Neuron (in vitro differentiated cells): ENCODE results near the gene C5orf47.

Source experiments
- H2AFZ ChIP-seq: one replicate; pipeline ENCODE4 v1.6.1; 2013; ENCODE audit warnings: low read depth, mild to moderate bottlenecking, inconsistent platforms, low read length, moderate library complexity
- H3K27me3 ChIP-seq: one replicate; pipeline ENCODE4 v1.6.1; 2013; ENCODE audit warnings: low read length; ENCODE audit not compliant: insufficient read depth
- H3K36me3 ChIP-seq: one replicate; pipeline ENCODE4 v1.6.1; 2013; ENCODE audit warnings: low read length; ENCODE audit not compliant: insufficient read depth
- H3K4me1 ChIP-seq: one replicate; pipeline ENCODE4 v1.6.1; 2013; ENCODE audit warnings: low read length; ENCODE audit not compliant: insufficient read depth
- H3K4me3 ChIP-seq: 2 replicates; pipeline ENCODE4 v1.5.1; 2013; ENCODE audit warnings: mild to moderate bottlenecking, low read length, moderate library complexity
- H3K9me3 ChIP-seq: one replicate; pipeline ENCODE4 v1.6.1; 2013; ENCODE audit warnings: low read length

Gene C5orf47

DNA sequence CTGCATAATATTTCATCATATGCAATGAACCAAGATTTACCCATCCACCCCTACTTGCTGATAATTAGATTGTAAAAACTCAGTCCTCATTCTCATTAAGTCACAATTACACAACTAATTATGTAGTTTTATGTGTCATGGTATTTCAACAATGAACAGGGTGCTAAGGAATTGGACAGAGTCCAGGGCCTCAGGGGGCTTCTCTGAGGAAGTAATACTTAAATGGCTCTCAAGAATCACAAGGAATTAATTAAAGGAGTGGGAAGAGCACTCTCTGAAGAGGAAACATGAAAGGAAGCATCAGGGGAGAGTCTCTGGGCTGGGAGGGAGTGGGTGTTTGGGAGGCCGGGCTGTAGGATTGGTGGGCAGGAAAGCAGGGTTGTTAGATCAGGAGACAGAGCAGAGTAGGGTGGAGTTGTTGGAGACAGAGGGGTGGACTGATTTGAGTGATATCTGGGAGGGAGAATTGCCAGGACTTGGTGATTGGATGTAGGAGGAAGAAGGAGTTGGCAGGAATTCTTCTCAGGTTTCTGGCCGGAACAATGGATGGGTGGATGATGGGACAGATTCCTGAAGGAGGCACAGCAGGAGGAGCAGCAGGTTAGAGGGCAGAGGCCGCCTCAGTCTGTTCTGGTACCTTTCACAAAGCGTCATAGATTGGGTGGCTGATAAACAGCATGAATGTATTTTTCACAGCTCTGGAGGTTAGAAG lies 33.6 kb downstream of the C5orf47 start:
- Histone ChIP-seq H3K4me1 (peaks cover 8% of the 10 kb centered on the region), H3K4me3 (no peak overlapping the region), H2AFZ (no peak overlapping the region), H3K36me3 (no peaks in the 10 kb centered on the region), H3K27me3 (peaks cover 2% of the 10 kb centered on the region), H3K9me3 (peaks cover 2% of the 10 kb centered on the region)

DNA sequence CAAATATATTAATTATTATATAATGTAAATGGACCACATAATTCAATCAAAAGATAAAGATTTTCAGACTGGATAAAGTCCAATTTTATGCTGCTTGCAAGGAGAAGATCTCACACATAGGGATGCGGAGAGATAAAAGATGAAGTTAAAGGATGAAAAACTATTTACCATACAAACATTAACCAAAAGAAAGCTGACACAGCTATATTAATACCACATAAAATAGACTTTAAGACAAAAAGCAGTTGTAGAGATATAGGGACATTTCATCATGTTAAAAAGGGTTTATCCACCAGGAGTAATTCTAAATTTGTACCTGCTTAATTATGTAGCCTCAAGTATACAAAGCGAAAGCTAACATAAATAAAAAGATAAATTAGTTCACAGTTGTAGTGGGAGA lies 41.3 kb downstream of the C5orf47 start:
- H3K4me1 ChIP-seq = no peaks in the 10 kb centered on the region
- no peak overlapping the region for H2AFZ ChIP-seq
- no peaks in the 10 kb centered on the region for H3K9me3 ChIP-seq
- no peaks in the 10 kb centered on the region for H3K27me3 ChIP-seq
- no peak overlapping the region for H3K4me3 ChIP-seq
- no peaks in the 10 kb centered on the region for H3K36me3 ChIP-seq

DNA sequence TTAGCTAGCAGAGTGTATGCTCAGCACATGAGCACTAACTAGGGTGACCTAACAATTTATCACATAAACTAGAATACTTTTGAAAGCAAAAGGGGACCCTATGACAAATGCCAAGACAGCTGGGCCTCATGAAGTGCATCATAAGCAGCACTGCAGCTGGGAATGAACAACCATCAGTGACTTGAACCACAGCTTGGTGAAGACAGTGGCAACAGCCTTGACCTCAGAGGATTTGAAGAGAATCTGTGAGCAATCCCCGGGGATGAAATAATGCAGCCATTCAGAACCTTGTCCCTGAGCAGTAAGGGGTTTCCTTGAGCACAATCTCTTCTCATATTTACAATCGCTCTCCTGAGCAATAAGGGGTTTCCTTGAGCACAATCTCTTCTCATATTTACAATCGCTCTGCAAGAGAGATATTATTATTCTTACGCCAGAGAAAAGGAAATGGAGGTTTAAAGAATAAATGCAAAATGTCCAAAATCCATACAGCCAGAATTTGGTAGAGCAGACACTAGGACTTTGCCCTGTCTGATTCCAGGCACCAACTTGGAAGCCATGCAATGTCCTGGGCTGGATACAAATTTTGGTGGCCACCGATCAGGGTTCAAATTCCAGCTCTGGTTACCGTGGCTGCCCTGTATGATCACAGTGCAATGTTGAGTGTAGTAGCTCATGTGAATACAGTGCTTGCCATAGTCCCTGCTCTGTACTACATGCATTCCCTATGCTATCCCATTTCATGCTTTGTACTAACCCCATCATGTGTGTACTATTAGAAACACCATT lies 55.7 kb downstream of the C5orf47 start:
- H3K4me3 ChIP-seq = no peak overlapping the region
- H2AFZ ChIP-seq = no peak overlapping the region
- H3K4me1 ChIP-seq = no peaks in the 10 kb centered on the region
- no peaks in the 10 kb centered on the region for H3K36me3 ChIP-seq
- no peaks in the 10 kb centered on the region for H3K27me3 ChIP-seq
- H3K9me3 ChIP-seq = no peaks in the 10 kb centered on the region

DNA sequence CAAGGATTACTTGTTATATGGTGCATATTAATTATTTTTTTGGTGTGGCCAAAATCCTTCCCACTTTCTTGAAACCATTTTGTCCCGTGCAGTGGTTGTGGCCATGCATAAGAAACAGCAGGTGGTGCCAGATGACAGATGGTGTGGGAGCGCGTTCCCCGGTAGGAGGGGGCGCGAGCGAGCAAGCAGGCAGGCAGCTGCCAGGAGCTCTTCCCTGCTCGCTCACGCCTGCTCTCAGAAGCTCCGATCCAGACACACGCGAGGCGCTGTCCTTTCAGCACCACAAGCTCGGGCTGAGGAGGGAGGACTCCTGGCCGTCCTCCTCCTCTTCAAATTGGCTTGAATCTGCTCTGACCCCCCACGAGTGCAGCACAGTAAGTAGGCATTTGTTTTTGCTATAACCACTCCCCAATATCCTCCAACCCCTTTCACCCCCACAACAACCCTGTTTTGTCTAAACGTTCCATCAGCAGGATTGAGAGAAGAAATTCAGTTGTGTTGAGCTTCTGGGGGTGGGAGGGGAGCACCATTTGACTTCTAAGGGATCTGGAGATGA lies 56.6 kb downstream of the C5orf47 start, which contains the start of gene NSG2:
TSS of gene NSG2 (plus strand) at position 237 of the 556 bp plus-strand sequence. CDS start 1,050 bp downstream, outside the sequence.
- H2AFZ ChIP-seq = no peak within 1 kb of the TSS
- H3K4me3 ChIP-seq = no peak within 1 kb of the TSS
- H3K4me1 ChIP-seq = no peaks in the 10 kb centered on the region
- H3K9me3 ChIP-seq = no peaks in the 10 kb centered on the region
- H3K36me3 ChIP-seq = no peaks in the 10 kb centered on the region
- no peaks in the 10 kb centered on the region for H3K27me3 ChIP-seq

DNA sequence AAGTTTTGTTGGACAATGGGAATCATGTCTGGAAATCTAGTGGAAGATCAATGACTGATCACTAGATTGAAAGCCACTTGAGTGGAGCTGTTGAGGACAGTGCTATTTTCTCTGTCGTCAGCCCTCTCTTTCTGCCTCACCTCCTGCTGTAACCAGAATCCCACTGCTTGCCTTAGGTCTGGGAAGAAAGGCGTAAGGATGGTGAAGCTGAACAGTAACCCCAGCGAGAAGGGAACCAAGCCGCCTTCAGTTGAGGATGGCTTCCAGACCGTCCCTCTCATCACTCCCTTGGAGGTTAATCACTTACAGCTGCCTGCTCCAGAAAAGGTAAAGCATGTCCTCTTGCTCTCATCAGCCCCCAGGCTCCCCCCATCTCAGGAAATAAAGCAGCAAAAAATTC lies 57.6 kb downstream of the C5orf47 start:
- Histone ChIP-seq H3K4me3 (no peak overlapping the region), H2AFZ (no peak overlapping the region), H3K36me3 (no peaks in the 10 kb centered on the region), H3K27me3 (no peaks in the 10 kb centered on the region), H3K9me3 (no peaks in the 10 kb centered on the region), H3K4me1 (no peaks in the 10 kb centered on the region)

DNA sequence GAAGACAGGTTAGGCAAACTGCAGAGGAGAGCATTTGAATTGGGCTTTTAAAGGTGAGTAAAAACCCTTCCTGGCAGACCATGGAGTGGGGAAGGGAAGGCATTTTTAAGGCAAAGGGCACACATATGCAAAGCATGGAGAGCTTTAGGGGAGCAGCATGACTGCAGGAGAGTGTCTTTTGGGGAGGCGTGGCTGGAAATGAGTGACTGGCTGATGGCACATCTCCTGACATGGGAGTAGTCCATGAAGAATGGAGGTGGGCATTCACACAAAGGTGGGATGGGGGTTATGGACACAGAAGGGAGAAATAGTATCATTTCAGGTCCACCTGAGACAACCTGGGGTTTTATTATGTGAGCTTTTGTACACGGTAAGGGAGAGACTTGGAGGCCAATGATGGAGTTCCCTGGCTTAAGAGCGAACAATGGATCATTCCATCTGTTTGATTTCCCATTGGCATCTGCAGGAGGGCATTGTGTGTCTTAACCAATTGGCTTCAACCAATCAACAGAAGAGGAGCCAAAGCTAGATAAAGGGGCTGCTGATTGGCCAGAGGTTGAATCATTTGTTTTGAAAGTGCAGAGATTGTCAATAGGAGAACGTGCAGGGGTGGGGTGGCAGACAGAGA lies 58.6 kb downstream of the C5orf47 start:
- H3K4me3 ChIP-seq = no peak overlapping the region
- no peaks in the 10 kb centered on the region for H3K36me3 ChIP-seq
- H2AFZ ChIP-seq = no peak overlapping the region
- H3K9me3 ChIP-seq = no peaks in the 10 kb centered on the region
- no peaks in the 10 kb centered on the region for H3K27me3 ChIP-seq
- no peaks in the 10 kb centered on the region for H3K4me1 ChIP-seq

DNA sequence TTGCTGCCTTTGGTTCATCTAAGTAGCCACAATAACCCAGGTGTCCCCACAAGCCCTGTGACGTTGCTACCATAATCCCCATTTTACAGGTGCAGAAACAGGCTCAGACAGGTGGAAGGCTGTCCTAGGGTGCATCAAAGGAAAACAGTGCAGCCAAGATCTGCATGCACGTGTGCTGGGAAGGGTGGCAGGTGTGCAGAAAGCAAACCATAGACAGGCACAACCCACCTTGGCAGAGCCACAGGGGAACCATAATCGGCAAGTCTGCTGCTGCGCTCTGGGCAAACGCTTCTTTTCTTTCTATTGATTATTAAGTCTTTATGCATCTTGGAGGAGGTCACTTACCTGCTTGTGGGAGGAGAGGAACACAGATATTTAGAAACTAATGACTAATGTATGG lies 63.7 kb downstream of the C5orf47 start:
- no peaks in the 10 kb centered on the region for H3K27me3 ChIP-seq
- H3K36me3 ChIP-seq = no peaks in the 10 kb centered on the region
- no peak overlapping the region for H3K4me3 ChIP-seq
- H3K9me3 ChIP-seq = no peaks in the 10 kb centered on the region
- H3K4me1 ChIP-seq = no peaks in the 10 kb centered on the region
- H2AFZ ChIP-seq = no peak overlapping the region

DNA sequence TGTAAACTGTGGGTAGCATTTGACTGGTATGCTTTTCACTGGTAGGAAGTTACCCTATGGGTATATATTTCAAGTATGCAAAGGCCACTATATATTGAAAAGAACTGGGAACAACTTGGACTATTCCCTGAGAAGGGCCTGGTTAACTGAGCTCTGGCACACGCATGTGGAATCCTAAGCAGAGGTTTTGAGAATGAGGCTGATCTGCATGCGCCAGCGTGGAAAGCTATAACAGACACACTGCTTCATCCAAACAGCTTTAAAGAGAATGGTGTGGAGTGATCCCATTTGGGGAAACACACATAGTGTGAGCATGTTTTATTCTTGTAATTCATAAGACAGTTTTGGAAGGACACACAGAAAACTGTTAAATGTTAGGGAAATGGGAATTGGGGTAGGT lies 64.9 kb downstream of the C5orf47 start:
- Histone ChIP-seq H2AFZ (no peak overlapping the region), H3K4me1 (no peaks in the 10 kb centered on the region), H3K4me3 (no peak overlapping the region), H3K36me3 (no peaks in the 10 kb centered on the region), H3K27me3 (peaks cover 2% of the 10 kb centered on the region), H3K9me3 (no peaks in the 10 kb centered on the region)
